SU-DHL-6 (cell line): ENCODE measurements around the gene RGS4.

ENCODE experiments used
- H2AFZ ChIP-seq: fragments of 200-600 bp; sonication (generic); 2 replicates; pipeline ENCODE4 v1.6.1; 2014; ENCODE audit warnings: low read depth, mild to moderate bottlenecking, moderate library complexity, mixed read lengths, antibody characterized with exemption, low read length; ENCODE audit not compliant: severe bottlenecking
- H3F3A ChIP-seq: fragments of 200-600 bp; shearing (Covaris generic); 2 replicates; pipeline ENCODE4 v1.6.0; 2016; ENCODE audit warnings: antibody characterized with exemption, mild to moderate bottlenecking; ENCODE audit not compliant: insufficient read depth
- H3K27ac ChIP-seq: fragments of 200-600 bp; sonication (generic); 2 replicates; pipeline ENCODE4 v1.5.1; 2016; ENCODE audit warnings: low read depth, mild to moderate bottlenecking, low read length, moderate library complexity, mixed read lengths
- H3K27me3 ChIP-seq: fragments of 200-600 bp; sonication (generic), shearing (Covaris generic); 2 replicates; pipeline ENCODE4 v1.6.0; 2014; ENCODE audit warnings: mild to moderate bottlenecking, low read length
- H3K36me3 ChIP-seq: fragments of 200-600 bp; sonication (generic); 2 replicates; pipeline ENCODE4 v1.6.1; 2014; ENCODE audit warnings: mild to moderate bottlenecking, low read length, mixed read lengths
- H3K4me2 ChIP-seq: fragments of 300-600, 200-600 bp; shearing (Covaris generic), sonication (generic); 2 replicates; pipeline ENCODE4 v1.6.0; 2014; ENCODE audit warnings: low read length, low read depth, mild to moderate bottlenecking; ENCODE audit not compliant: poor library complexity, severe bottlenecking
- H3K4me3 ChIP-seq: fragments of 200-600 bp; sonication (generic); 2 replicates; pipeline ENCODE4 v1.5.1; 2014; ENCODE audit warnings: antibody characterized with exemption, low read length, mild to moderate bottlenecking, mixed read lengths; ENCODE audit not compliant: insufficient read depth, poor library complexity, severe bottlenecking
- H3K79me2 ChIP-seq: fragments of 200-600 bp; sonication (generic); 2 replicates; pipeline ENCODE4 v1.6.1; 2014; ENCODE audit warnings: mild to moderate bottlenecking, low read length, moderate library complexity; ENCODE audit not compliant: insufficient read depth
- H3K9ac ChIP-seq: fragments of 200-600 bp; sonication (generic); 2 replicates; pipeline ENCODE4 v1.7.0; 2014; ENCODE audit warnings: mild to moderate bottlenecking, low read length
- H3K9me2 ChIP-seq: fragments of 200-600 bp; sonication (generic); replicated peaks from 2 replicates; pipeline ENCODE4 v1.6.1; 2014; ENCODE audit warnings: low read length; ENCODE audit not compliant: insufficient read depth
- H3K9me3 ChIP-seq: fragments of 200-600 bp; sonication (generic); 2 replicates; pipeline ENCODE4 v1.6.1; 2014; ENCODE audit warnings: low read length, mixed read lengths; ENCODE audit not compliant: insufficient read depth
- H4K20me1 ChIP-seq: fragments of 200-600 bp; sonication (generic); 2 replicates; pipeline ENCODE4 v1.6.1; 2014; ENCODE audit warnings: low read depth, mild to moderate bottlenecking, antibody characterized with exemption, low read length, moderate library complexity, mixed read lengths
- CTCF ChIP-seq: fragments of 200-600 bp; sonication (generic); IDR thresholded peaks from one replicate; pipeline ENCODE4 v1.5.1; 2017; ENCODE audit warnings: antibody characterized with exemption, mild to moderate bottlenecking, low read length, moderate library complexity; ENCODE audit not compliant: insufficient read depth, poor library complexity, severe bottlenecking
- EZH2phosphoT487 ChIP-seq: fragments of 200-600 bp; sonication (generic), shearing (Covaris generic); conservative IDR thresholded peaks from 2 replicates; pipeline ENCODE4 v1.6.1; 2018; ENCODE audit warnings: mild to moderate bottlenecking, antibody characterized with exemption, low read length, moderate library complexity, mixed read lengths

The RGS4 gene

GRCh38 chr1:163066168-163066567, 3.0 kb upstream of the RGS4 start:
- H3K27me3 ChIP-seq = no peaks in the 10 kb centered on the region
- H3K4me3 ChIP-seq = no peak overlapping the region
- H2AFZ ChIP-seq = no peak overlapping the region
- no peaks in the 10 kb centered on the region for H3K9me3 ChIP-seq
- H3K9me2 ChIP-seq = no peaks in the 10 kb centered on the region
- no peak overlapping the region for H3K9ac ChIP-seq
- H4K20me1 ChIP-seq = no peaks in the 10 kb centered on the region
- H3K79me2 ChIP-seq = no peaks in the 10 kb centered on the region
- H3K4me2 ChIP-seq = no peak overlapping the region
- no peaks in the 10 kb centered on the region for H3K36me3 ChIP-seq
- H3K27ac ChIP-seq = no peak overlapping the region
- no peak for TF ChIP-seq CTCF
- no peak for TF ChIP-seq EZH2phosphoT487
- H3F3A ChIP-seq = no peaks in the 10 kb centered on the region

GRCh38 chr1:163066686-163067085, 2.5 kb upstream of the RGS4 start:
- H3K9me2 ChIP-seq = no peaks in the 10 kb centered on the region

GRCh38 chr1:163068716-163069115, 445 bp upstream of the RGS4 start:
- H3F3A ChIP-seq = no peaks in the 10 kb centered on the region
- H3K4me3 ChIP-seq = no peak overlapping the region
- TF ChIP-seq CTCF = no peak
- no peak for TF ChIP-seq EZH2phosphoT487
- no peak overlapping the region for H3K4me2 ChIP-seq
- H3K9me2 ChIP-seq = no peaks in the 10 kb centered on the region
- no peak overlapping the region for H3K27ac ChIP-seq
- no peaks in the 10 kb centered on the region for H3K9me3 ChIP-seq
- H3K9ac ChIP-seq = no peak overlapping the region
- H2AFZ ChIP-seq = no peak overlapping the region
- no peaks in the 10 kb centered on the region for H3K79me2 ChIP-seq
- no peaks in the 10 kb centered on the region for H4K20me1 ChIP-seq
- H3K36me3 ChIP-seq = no peaks in the 10 kb centered on the region
- no peaks in the 10 kb centered on the region for H3K27me3 ChIP-seq

More at GRCh38 chr1:163066686-163067085, 2.5 kb upstream of the RGS4 start:
- Histone ChIP-seq H3K27ac (no peak overlapping the region), H3F3A (no peaks in the 10 kb centered on the region), H3K9ac (no peak overlapping the region), H3K79me2 (no peaks in the 10 kb centered on the region), H3K36me3 (no peaks in the 10 kb centered on the region), H3K4me2 (no peak overlapping the region), H3K9me3 (no peaks in the 10 kb centered on the region), H3K27me3 (no peaks in the 10 kb centered on the region), H2AFZ (no peak overlapping the region), H3K4me3 (no peak overlapping the region), H4K20me1 (no peaks in the 10 kb centered on the region)
- no peak for TF ChIP-seq CTCF
- TF ChIP-seq EZH2phosphoT487 = no peak
